ENCODE data around the gene FOXD4L3.
"Not testable (repeated sequence)": the region's sequence is repeated elsewhere in the genome, so short reads cannot be mapped to it uniquely, and the experiment has no call there.

Gene FOXD4L3

DNA sequence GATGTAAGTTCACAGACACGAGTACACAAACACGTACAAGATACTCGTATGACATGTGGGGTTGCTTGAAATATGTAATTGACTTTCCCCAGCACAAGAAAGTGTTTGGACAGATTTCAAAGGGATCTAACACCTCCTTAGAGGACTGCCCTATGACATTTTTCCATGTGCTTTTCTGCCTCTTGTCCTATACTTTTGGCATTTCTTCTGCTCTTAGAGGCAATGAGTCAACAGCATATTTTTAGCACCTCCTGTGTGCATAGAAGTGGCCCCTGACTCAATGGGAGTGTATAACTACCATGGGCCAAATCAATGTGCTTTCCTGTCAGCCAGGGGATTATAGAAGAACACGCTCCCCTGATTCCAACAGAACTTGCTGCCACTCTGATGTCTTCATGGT, 49.0 kb downstream of the FOXD4L3 start:
- not testable (repeated sequence) for DNase-seq
